ENCODE results near the gene ETNK1.
"Not testable (repeated sequence)": the region's sequence is repeated elsewhere in the genome, so short reads cannot be mapped to it uniquely, and the experiment has no call there.

ETNK1 gene

GRCh38 chr12:22689876-22690275, 64.9 kb downstream of the ETNK1 start:
- no peak for DNase-seq (ENCODE audit: low spot score)

DNA sequence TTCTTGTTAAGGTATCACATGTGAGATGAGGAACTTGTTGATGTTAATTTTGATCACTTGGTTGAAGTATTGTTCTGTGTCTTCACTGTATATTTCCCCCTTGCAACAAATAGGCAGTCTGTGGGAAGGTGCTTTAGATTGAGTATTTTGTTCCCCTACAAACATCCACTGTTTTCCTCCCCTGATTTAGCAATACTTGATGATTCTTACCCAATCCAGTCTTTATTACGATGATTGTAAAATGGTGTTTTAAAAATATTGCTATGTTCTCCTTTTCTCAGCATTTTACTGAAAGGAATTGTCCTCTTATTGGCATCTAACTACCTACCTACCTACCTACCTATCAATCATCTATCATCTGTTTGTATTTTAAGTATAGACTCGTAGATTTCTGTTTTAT, 66.3 kb downstream of the ETNK1 start:
- no peak for DNase-seq (ENCODE audit: low spot score)

DNA sequence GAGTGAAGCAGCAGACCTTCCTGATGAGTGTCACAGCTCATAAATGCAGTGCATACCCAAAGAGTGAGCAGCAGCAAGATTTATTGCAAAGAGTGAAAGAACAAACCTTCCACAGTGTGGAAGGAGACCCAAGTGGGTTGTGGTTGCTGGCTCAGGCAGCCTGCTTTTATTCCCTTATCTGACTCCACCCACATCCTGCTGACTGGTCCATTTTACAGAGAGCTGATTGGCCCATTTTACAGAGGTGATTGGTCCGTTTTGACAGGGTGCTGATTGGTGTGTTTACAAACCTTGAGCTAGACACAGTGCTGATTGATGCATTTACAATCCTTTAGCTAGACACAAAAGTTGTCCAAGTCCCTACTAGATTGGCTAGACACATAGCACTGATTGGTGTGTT, 67.5 kb downstream of the ETNK1 start:
- not testable (repeated sequence) for DNase-seq (ENCODE audit: low spot score)

DNA sequence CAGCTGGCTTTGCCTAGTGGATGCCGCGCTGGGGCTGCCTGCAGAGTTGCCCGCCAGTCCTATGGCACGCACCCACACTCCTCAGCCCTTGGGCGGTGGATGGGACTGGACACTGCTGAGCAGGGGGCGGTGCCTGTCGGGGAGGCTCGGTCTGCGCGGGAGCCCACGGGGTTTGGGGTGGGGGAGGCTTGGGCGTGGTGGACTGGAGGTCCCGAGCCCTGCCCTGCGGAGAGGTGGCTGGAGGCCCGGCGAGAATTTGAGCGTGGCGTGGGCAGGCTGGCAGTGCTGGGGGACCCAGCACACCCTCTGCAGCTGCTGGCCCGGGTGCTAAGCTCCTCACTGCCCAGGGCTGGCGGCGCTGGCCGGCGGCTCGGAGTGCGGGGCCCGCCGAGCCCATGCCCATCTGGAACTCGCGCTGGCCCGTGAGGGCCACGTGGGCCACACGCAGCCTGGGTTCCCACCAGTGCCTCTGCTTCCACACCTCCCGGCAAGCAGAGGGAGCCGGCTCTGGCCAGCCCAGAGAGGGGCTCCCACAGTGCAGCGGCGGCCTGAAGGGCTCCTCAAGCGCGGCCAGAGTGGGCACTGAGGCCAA, 68.1 kb downstream of the ETNK1 start:
- no peak for DNase-seq (ENCODE audit: low spot score)

DNA sequence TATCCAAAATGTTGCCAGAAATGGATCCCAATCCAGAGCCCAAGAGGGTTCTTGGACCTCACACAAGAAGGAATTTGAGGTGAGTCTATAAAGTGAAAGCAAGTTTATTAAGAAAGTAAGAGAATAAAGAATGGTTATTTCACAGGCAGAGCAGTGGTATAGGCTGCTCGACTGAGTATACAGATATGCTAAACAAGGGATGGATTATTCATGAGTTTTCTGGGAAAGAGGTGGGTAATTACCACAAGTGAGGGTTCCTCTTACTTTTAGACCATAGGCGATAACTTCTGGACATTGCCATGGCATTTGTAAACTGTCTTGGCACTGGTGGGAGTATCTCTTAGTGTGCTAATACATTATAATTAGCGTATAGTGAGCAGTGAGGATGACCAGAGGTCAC, 73.6 kb downstream of the ETNK1 start:
- no peak for DNase-seq (ENCODE audit: low spot score)

DNA sequence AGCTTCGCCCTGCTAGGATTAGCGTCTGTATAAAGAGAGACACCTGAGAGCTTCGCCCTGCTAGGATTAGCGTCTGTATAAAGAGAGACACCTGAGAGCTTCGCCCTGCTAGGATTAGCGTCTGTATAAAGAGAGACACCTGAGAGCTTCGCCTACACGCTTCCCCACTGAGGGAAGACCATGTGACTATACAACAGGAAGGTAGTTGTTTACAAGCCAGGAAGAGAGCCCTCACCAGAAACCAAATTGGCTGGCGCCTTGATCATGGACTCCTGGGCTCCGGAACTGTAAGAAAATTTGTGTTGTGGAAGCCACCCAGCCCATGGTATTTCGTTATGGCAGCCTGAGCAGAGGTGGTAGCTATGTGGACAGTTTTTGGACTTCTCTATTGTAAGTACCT, 74.7 kb downstream of the ETNK1 start:
- DNase-seq (ENCODE audit: low spot score): not testable (repeated sequence)

- no peak for DNase-seq (ENCODE audit: low spot score)
Observed at GRCh38 chr12:22700106-22700505, 75.1 kb downstream of the ETNK1 start.

DNA sequence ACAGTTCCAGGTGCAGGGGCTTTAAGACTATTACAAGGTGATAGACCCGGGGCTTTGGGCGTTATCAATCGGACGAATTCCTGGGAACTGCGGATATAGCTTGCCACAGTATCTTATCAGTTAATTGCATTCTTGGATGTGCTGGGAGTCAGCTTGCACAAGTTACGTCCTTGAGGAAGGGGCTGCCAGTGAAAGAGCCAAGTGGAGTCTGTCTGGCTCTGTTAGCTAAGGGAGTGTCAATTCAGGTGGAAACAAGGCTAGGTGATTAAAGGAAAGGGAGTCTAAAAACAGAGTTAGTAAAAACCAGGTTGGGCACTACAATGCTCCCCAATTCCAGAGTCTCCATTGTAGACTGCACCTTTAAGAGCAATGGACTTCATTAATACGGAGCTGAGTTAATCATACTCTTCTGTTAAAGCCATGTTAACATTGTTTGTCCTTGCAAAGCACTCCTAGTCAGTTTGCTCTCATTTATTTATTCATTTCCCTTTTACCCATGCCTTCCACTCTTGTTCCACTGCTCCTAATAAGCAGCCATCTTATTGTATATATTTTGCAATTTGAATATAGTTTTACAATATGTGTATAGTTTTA, 76.3 kb downstream of the ETNK1 start:
- DNase-seq (ENCODE audit: low spot score): not testable (repeated sequence)

DNA sequence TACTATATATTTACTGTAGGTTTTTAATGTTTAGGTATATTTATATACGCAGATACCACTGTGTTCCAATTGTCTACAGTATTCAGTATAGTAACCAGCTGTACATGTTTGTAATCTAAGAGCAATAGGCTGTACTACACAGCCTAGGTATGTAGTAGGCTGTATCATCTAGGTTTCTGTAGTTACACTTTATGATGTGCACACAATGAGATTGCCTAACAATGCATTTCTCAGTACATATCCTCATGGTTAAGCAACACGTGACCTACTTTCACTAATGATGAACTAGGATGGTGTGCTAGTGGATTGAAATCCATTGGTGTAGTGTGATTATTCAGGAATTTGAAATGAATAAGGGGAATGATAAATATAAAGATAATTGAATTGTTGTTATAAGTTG, 77.7 kb downstream of the ETNK1 start:
- DNase-seq (ENCODE audit: low spot score): no peak

- DNase-seq (ENCODE audit: low spot score): peak; percentile 29
Observed at GRCh38 chr12:22709292-22709691, 84.3 kb downstream of the ETNK1 start.

DNA sequence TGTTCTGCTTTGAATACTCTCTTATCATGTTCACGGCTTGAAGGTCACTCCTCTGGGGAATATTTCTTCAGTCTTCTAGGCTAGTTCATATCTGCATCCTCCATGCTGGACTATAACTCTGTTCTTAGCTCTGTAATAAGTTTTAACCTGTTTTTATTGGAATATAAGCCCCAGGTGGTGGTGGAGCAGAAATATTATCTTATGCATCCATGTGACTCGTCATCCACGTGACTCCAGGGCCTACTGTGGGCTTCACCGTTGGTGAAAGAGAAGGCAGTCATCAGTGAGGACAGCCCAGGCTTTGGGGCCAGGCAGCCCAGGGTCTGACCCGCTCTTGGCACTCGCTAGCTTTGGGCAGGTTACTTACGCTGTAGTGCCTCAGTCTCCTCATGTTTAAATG, 87.1 kb downstream of the ETNK1 start:
- DNase-seq (ENCODE audit: low spot score): no peak

DNA sequence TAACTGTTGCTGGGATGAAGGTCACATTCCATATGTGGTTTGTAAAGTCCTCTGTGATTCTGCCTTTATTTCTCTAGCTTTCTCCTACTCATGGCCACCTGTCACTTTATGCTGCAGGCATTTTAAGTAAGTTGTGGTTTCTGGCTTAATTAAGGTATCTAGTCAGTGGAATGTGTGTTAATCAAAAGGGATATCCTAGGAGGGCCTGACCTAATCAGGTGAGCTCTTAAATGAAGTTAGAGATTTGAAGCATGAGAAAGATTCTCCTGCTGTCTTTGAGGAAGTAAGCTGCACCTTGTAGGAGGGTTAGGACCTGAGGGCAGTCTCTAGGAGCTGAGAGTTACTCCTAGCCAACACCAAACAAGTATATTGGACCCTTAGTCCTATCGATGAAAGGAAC, 90.3 kb downstream of the ETNK1 start:
- DNase-seq (ENCODE audit: low spot score): no peak

GRCh38 chr12:22719745-22720144, 94.8 kb downstream of the ETNK1 start:
- no peak for DNase-seq (ENCODE audit: low spot score)

DNA sequence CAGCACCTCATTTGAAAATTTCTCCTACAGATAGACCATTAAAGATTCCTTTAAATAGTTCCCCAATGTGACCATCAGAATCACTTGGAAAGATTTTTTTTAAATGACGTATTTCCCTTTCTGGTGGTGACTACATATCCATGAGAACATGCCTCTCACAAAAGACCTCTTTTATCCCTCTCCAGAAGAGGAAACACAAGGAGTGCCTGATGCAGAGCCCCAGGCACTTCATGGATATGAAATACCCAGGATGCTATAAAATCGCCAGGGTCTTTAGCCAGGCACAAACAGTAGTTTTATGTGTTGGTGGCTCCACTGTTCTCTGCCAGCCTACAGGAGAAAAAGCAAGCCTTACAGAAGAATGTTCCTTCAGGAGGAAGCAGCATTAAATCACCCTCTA, 97.1 kb downstream of the ETNK1 start:
- DNase-seq (ENCODE audit: low spot score): no peak

GRCh38 chr12:22722779-22723178, 97.8 kb downstream of the ETNK1 start:
- no peak for DNase-seq (ENCODE audit: low spot score)

DNA sequence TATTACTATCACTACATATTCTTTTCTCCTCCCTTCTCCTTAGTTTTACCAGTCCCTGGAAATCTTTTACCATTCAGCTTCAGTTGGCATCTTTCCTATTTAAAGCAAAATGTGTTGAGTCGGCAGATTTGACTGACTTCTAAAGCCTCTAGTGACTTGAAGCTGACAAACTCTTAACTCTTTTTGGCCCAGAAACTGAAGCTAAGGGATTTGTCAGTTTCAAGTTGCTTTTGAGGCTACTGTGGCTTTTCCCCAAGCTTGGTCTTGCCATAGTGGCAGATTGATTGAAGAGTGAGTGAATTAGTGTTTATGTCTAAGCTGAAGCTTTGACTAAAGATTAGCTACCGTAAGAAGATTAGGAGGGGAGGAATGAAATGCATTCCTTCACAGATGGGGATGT, 104.0 kb downstream of the ETNK1 start:
- DNase-seq (ENCODE audit: low spot score): no peak

DNA sequence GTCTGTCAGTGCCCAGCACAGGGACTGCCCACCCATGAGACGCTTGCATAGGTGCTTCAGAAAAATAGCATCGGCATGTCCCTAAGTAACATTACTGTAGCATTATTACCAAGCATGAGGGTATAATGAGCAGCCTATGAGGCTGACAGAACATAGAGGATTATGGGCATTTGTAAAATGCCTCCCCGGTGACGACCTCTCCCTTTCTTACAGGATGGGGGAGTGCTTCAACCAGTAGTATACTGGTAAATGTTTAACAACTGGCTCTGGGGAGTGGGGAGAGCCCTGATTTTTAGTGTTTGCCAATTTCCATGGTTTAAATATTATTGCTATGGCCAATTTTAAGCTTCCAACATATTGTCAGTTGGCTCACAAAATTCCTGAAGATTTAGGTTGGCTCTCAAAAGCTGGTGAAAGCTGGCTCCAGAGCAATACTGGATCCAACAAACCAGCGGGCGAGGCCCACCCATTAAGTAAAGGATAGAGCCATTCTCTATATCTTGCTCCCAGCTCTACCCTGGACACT, 104.5 kb downstream of the ETNK1 start:
- DNase-seq (ENCODE audit: low spot score): no peak

DNA sequence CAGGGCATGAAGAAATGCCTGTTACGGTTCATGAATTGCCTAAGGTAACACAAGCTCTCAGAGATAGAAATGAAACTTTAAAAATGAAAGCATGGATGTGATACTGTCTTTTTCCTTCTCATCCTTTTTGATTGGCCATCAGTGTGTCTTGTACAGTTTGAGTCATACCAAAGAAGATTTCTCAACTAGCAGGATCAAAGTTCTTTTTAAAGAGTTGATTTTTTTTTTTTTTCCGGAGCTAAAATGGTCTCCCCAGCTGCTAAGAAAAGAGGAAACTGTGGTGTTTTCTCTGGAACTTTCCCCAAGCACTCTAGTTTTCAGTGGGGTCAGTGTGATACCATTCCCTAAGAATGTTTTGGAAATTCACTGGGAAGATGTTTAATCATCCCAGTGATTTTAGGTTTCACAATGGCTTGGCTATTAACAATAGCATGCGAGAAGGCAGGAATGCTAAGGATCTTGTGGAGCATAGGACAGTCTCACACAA, 105.0 kb downstream of the ETNK1 start:
- DNase-seq (ENCODE audit: low spot score): no peak

- no peak for DNase-seq (ENCODE audit: low spot score)
Observed at GRCh38 chr12:22731236-22731635, 106.3 kb downstream of the ETNK1 start.

GRCh38 chr12:22733756-22734155, 108.8 kb downstream of the ETNK1 start:
- DNase-seq (ENCODE audit: low spot score): no peak

GRCh38 chr12:22738945-22739344, 114.0 kb downstream of the ETNK1 start:
- no peak for DNase-seq (ENCODE audit: low spot score)
